Measurements from ENCODE around the gene TBX5.

TBX5 gene

DNA sequence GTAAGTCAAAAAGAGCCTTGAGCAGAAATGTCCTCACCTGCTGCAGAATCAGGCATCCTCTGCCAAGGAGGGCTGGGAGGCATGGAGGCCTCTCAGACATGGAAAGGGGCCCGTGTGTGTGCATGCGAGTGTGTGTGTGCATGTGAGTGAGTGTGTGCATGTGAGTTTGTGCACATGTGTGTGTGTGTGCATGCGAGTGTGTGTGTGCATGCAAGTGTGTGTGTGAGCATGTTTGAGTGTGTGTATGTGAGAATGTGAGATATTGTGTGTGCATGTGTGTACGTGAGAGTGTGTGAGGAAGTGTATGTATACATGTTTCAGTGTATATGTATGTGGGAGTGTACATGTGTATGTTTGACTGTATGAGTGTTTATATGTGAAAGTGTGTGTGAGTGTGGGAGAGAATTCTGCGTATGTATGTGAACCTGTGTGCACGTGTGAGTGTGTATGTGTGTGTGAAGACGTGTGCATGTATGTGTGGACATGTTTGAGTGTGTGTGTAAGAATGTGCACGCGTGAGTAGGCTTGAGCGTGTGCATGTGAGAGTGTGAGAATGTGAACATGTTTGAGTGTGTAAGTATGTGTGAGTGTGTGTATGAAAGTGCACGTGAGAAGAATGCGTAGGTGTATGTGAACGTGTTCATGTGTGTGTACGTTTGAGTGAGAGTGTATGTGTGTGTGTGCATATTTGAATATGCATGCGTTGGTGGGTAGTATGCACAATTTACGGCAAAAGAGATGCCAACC is 90.8 kb downstream of the TBX5 start:
- no peak for DNase-seq

GRCh38 chr12:114314403-114314802 is 91.5 kb downstream of the TBX5 start:
- no peak for DNase-seq

DNA sequence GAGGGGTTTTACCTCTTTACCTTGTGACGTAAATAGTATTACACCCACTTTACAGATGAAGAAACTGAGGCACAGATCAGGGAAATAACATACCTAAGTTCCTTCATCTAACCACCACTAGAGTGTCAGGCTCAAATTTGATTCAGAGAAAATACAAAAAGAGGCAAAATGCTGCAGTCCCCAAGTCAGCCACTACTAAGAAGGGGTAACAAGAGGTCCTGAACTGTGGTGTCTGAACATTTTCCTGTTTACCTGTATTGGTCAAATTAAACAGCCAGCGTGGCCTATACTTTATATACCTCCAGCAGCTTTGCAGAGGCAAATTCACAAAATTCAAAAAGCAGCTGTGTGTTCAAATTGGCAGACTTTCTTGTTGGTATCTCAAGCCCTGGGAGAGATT is 92.0 kb downstream of the TBX5 start:
- no peak for DNase-seq

DNA sequence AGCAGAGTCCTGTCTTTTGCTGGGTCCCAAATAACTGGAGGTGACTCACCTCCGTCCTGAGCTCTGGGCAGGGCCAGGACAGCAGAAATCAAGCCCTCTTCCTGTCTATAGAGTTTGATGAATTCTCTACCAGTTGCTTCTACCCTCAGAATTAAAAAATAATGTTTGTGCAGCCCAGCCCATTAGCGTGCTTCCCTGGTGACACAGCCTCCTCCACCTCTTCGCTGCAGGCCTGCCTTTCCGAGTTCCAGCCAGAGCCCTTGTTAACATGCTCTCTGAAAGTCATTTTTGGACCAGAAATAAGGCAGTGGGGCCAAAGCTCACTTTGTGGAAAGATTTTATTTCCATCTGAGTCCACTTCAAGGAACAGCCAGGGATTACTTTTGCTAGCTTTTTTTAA is 94.0 kb downstream of the TBX5 start:
- DNase-seq, result no peak

GRCh38 chr12:114306646-114307045 is 99.3 kb downstream of the TBX5 start:
- no peak for DNase-seq

DNA sequence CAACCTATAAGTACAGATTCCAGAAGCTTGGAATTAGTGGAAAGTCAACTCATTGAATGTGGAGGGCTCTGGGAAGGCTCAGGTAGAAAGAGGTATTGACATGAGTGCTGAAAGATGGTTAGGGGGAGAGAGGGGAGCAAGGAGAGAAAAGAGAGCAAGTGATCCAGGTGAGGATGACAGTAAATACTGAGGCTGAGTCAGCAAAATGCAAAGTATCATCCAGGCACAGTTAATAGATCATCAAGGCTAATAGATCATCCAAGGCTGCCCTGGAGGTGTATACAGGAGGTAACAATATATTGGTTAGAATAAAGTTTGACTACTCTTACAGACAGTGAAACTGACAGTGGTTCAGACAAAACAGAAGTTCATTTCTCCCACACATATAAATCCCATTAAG is 100.5 kb downstream of the TBX5 start:
- no peak for DNase-seq
